NCI-H1105 treated with DMSO at 0.1 percent for 48 hours (cell line): ENCODE measurements around the gene CAPN10.
A peak's percentile ranks its signal among the peaks of the same experiment; 100 is the strongest.
"Not testable (repeated sequence)": the region's sequence is repeated elsewhere in the genome, so short reads cannot be mapped to it uniquely, and the experiment has no call there.

ENCODE experiments used
- DNase-seq: peaks from one replicate; lab custom pipeline; 2025; lab: John Stamatoyannopoulos, UW

CAPN10 gene

DNA sequence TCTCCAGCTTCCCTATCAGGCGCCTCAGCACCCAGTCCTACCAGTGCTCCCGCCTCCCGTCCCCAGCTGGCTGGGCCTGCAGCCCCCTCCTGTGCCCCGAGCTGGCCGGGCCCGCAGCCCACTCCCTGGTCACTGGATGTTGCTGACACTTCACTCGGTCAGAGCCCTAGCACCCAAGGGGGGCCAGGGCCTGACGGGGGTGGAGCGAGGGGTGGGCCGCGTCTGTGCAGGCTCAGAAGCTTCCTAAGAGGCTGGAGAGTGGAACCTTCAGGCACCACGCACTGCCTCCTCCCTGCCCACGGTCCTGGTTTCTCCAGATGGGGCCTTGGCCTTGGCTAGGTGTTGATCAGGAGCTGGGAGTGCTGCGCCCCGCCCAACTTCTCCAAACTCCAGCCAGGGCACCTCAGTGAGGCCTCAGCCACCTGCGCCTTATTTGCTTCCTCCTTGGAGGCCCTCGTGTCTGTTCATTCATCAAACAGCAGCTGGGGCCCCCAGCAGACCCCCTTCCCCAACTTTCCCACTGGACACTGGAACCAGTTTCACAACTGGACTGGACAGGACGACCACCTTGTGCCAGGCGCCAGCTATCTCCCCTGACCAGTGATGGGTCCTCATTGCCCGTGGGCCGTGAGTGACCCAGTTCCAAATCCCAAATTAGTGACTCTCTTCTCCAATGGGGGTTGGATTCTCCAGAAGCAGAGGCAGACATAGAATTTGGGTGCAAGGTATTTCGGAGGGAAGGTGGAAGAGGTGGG, 16.7 kb downstream of the CAPN10 start:
- DNase-seq, result no peak

DNA sequence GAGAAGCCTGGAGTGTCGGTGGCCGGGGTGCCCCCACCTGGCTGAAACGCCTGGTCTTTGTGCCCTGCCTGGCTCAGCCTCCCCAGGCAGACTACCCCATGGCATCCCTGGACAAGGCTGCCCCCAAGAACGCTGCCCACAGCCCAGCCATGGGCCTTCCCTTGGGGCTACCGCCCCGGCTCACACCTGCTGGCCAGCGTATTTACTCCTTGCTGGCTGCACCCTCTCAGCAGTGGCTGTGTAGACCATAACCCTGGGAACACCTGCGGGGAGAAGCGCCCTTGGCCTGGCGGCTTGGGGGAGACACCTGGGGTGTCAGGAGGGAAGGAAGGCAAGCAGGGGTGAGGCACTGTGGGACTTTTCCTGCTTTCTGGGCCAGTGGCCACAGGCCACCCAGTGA, 17.3 kb downstream of the CAPN10 start:
- no peak for DNase-seq

GRCh38 chr2:240604291-240604938, 17.9 kb downstream of the CAPN10 start:
- no peak for DNase-seq

DNA sequence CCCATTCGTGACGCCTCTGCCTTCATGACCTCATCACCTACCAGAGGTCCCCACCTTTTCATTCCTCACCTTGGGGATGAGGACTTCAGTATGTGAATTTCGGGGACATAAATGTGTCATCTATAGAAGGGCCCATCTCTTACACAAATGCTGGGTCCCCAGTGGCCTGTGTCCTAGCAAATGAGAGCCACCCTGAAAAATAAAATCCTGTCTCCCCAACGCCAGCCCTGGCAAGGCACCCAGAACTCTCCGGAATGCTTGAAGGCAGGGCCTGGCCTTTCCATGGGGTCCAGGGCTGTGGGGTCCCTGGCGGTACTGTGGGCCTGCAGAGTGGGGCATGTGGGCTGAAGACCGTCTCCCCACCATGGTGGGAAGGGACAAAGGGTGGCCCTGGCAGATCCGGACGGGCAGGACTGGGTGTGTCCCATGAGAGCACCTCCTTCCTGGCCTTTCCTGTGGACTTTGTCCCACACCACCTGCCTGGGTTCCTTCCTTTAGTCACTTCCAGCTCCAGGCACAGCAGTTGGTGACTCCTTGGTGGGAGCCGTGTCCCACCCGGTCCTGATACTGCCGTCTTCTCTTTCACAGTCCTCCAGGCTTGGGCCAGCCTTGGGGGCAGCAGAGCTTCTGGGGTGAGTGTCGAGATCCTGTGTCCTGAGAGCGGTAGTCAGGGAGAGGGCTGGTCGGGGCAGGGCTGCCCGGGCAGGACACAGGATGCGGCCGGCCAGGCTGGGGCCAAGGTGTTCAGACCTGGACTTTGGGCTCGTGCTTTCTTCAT, 18.6 kb downstream of the CAPN10 start:
- DNase-seq, result no peak

DNA sequence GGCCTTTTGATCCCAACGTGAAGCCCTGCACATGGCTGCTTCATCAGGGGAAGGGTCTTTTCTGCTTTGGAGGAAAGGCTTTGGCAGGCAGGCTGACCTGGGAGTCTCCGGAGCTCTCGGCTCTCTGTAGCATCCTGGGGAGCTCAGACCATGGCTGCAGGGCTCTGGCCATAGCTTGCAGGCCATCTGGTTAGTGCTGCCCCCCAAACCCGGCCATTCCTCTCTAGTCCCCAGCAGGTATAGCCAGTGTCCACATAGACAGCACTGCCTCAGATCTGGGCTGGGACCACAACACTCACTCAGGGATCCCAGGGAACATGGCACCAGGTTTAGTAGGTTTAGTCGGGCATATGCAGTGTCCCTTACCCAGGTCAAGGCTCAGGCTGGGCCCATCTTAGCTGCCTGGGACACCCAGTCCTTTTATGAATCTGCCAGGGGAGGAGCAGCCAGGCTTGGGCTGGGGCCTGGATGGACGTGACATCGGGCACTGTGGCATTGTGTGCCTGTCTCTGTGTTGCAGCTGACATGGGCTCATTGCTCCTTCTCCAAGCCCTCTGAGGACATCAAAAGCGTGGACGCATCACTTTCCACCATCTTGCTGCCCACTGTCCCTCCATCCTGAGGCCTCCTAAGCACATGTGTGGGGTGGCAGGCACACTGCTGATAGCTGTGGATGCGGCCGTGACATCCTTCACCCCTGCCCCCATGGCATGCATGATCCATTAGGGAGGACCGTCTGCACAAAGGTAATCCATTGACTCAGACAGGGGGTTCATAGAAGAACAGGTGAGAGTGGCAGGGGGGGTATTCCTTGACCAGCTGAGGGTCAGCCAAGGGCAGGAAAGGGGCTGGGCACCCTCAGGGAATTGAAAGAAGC, 19.6 kb downstream of the CAPN10 start:
- DNase-seq, result no peak

- DNase-seq, result no peak
Observed at GRCh38 chr2:240611601-240612210, 25.2 kb downstream of the CAPN10 start.

- no peak for DNase-seq
Observed at GRCh38 chr2:240613781-240614180, 27.2 kb downstream of the CAPN10 start.

DNA sequence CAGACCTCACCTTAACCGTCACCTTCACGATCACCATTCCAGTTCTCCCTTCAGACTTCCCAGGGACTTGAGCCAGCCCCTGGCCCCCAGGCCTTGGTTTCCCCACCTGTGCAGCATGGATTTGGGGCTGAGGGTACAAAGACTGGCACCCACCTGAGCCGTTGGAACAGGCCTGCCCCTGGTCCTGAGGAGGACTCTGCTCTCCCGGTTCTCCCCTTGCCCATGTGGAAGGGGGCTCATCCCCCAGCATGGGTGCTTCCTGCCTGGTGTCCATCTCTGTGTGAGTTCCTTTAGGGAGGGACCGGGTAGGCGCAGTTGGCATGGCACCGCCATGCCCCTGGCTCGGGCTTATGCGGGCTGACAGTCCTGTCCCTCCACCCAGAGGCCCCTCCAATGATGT, 27.9 kb downstream of the CAPN10 start:
- no peak for DNase-seq

GRCh38 chr2:240615396-240615795, 28.9 kb downstream of the CAPN10 start:
- no peak for DNase-seq

DNA sequence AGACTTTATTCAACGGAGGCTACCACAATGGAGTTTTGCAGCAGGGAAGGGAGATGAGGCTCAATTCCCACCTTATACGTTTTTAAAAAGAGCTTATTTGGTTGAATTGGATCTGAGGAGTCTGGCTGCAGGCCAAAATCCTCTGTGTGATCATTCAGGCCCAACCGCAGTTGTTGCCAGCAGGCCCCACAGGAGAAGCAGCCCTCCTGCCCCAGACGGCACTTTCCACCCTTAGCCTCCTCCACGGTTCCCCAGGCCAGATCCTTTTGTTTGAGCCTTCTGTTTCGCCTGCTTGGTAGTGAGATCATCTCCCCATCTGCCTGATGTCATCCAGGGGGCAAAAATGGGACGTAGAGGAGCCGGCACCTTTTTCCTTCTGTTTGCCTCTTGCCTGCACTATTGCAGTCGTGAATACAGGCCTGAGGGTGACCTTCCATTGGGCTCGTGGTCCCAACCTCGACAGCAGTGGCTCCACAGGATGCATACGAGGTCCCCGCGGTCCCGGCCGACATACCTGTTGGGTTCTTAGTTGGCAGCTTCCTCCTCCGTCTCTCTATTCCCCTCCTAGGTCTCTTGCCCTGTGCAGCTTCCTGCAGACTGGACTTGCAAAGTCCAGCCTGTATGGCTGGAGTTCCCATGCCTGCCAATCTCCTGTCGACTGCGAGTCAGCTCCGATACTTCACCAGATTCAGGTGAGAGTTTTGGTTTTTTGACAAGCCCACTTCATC, 29.4 kb downstream of the CAPN10 start:
- DNase-seq, result no peak

- not testable (repeated sequence) for DNase-seq
Observed at GRCh38 chr2:240616860-240617666, 30.5 kb downstream of the CAPN10 start.

DNA sequence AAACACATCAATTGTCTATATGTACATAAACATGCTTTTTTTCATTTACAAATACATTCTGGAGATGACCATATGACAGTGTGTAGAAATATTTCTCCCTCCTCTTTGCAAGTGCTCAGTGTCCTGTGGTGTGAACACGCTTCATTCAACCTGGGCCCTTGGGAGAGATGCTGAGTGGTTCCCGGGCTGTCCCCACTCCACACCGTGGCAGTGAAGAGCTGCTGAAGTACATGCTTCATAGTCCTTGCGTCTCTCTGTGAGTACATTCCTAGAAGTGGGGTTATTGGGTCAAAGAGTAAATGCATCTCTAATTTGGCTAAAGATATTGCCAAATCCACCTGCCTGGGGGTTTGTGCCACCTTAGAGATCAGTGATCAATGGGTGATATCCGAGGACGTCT, 32.2 kb downstream of the CAPN10 start:
- DNase-seq, result no peak

- DNase-seq, result no peak
Observed at GRCh38 chr2:240619506-240620148, 33.1 kb downstream of the CAPN10 start.

GRCh38 chr2:240620149-240620731, 33.7 kb downstream of the CAPN10 start:
- no peak for DNase-seq

GRCh38 chr2:240620859-240621258, 34.3 kb downstream of the CAPN10 start:
- no peak for DNase-seq

- no peak for DNase-seq
Observed at GRCh38 chr2:240622060-240622411, 35.5 kb downstream of the CAPN10 start.

- peak; percentile 4 for DNase-seq
Observed at GRCh38 chr2:240622531-240623235, 36.1 kb downstream of the CAPN10 start.

DNA sequence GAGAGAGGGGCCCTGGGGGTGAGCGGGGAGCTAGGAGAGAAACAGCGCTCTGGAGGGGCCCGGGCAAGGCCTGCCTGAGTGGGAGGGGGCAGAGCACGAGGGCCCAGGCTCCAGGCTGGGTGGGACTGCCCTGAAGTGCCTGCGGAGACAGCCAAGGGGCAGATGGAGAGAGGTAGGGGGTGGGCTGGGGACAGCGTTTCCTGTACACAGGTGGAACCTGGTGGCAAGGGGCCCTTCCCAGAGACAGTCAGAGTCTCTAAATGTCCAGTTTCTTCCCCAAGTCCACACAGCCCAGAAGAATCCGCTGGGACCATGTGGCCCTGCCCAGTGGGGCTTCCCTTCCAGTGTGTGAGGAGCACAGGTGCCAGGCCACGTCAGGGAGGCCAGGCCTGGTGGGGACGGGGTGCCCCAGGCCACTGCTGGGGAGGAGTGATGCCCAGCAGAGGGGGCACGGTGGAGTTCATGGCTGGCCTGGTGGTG, 37.0 kb downstream of the CAPN10 start:
- no peak for DNase-seq
